Activated CD4-positive, alpha-beta T cell treated with anti-CD3 and anti-CD28 coated beads, Interleukin-2, amount 10 ng/mL, durations not matched to agents 24 days and 14 days (primary cell): ENCODE measurements around the gene UBE2F. TPM values are rescaled to one million over a fixed set of nuclear protein-coding genes. Genes with fewer than 3 reads are reported as not detected.
A peak's percentile ranks its signal among the peaks of the same experiment; 100 is the strongest.

ENCODE experiments used
- DNase-seq: peaks from one replicate; pipeline ENCODE4 v3.0.0; 2022
- H3K27ac Mint-ChIP-seq: one replicate; pipeline ENCODE4 v1.8.0; 2022; ENCODE audit warnings: mild to moderate bottlenecking, mixed read lengths
- H3K27me3 Mint-ChIP-seq: one replicate; pipeline ENCODE4 v1.8.0; 2022; ENCODE audit warnings: mixed read lengths
- H3K36me3 Mint-ChIP-seq: one replicate; pipeline ENCODE4 v1.8.0; 2022; ENCODE audit warnings: low read depth, mild to moderate bottlenecking, mixed read lengths
- H3K4me1 Mint-ChIP-seq: one replicate; pipeline ENCODE4 v1.8.0; 2021; ENCODE audit warnings: mixed read lengths
- H3K4me3 Mint-ChIP-seq: one replicate; pipeline ENCODE4 v1.8.0; 2022; ENCODE audit warnings: mild to moderate bottlenecking, moderate library complexity, mixed read lengths
- H3K9me3 Mint-ChIP-seq: one replicate; pipeline ENCODE4 v1.8.0; 2021; ENCODE audit warnings: mixed read lengths
- intact Hi-C: fragments of 100-400 bp; cut with micrococcal nuclease; formaldehyde crosslinking; loops from one replicate; pipeline ENCODE4 v1.15.1; 2023
- total RNA-seq: library from RNA; stranded (reverse); gene quantifications from 2 replicates; pipeline ENCODE4 v1.2.3, GENCODE V29; 2022

The UBE2F gene
- total RNA-seq, 1 donor from 2014 or later = 124 TPM

DNA sequence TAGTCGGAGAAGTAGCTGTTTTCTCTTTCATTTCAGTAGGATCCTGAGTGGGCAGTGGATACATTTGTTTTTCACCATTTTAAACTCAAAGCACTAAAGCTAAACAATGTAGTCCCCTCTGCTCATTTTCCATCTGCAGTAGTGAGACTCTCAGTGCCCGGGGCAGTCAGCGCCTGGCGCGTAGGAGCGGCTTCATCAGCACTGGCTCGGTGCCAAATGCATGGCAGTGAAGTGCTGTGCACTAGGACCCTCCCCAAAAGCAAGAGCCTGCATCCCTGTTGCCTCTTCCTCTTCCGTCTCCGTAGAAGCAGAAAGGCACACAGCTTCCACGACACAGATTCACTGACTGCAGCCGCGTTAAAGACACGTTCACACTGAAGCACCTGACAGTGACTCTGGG is 114.3 kb downstream of the UBE2F start:
- intact Hi-C loops = no loop called here
- DNase-seq = no peak
- Mint-ChIP-seq H3K27ac (no peak overlapping the region), H3K27me3 (no peaks in the 10 kb centered on the region), H3K9me3 (peaks cover 5% of the 10 kb centered on the region), H3K4me1 (peaks cover 6% of the 10 kb centered on the region), H3K36me3 (peaks cover 84% of the 10 kb centered on the region), H3K4me3 (no peak overlapping the region)

DNA sequence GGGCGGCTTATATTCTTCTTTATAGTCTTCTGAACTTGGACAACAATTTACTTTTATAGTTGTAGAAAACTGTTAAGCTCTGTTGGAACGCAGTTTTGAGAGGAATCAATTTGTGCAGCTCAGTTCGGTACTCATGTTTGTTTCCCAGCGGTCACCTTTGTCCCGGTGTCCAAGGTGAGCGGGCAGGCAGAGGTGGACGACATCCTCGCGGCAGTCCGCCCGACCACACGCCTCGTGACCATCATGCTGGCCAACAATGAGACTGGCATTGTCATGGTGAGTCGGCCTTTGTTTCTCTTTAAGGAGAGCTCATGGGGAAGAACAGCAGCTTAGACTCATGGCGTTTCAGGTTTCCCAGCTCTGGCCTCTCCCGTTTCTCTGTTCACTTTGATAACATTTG is 114.7 kb downstream of the UBE2F start:
- intact Hi-C loops = no loop called here
- Mint-ChIP-seq H3K27me3 (no peaks in the 10 kb centered on the region), H3K36me3 (peaks cover 83% of the 10 kb centered on the region), H3K27ac (no peak overlapping the region), H3K4me1 (peaks cover 7% of the 10 kb centered on the region), H3K9me3 (peaks cover 5% of the 10 kb centered on the region), H3K4me3 (no peak overlapping the region)
- DNase-seq = no peak

DNA sequence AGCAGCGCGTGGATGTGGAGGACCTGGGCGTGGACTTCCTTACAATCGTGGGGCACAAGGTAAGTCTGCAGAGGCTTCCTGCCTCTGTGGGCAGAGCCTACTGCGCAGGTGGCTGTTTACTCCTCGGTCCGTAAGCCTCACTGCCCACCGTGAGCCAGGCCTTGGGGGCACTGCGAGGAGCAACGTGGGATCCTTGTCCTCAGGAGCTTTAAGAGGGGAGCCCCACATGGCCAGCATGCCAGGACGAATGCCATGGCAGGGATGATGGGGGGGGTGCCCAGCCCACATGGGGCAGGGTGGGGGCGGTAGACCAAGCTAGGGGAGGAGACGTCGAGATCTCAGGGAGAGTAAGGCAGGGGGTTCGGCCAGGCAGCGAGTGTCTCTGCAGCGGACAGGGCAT is 115.3 kb downstream of the UBE2F start:
- DNase-seq = no peak
- intact Hi-C loops = no loop called here
- no peak overlapping the region for H3K4me3 Mint-ChIP-seq

DNA sequence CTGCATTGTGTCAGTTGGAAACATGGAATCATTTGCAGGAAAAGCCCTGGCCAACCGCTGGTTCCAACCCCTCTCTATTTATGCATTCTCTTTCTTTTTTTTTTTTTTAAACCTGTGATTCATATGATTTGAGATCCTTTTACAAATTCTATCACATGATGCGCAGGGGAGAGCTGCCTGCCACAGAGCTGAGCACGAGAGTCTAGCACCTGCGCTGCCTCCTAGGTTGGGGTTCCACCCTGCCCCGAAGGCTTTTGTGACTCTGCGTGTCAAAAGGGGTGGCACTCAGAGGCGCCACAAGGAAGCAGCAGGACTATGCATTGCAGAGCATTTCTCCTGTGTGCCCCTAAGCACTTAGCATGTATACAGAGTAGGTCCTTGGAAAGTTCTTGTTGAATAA is 116.0 kb downstream of the UBE2F start:
- Mint-ChIP-seq H3K36me3 (peaks cover 81% of the 10 kb centered on the region), H3K27ac (no peak overlapping the region), H3K9me3 (peaks cover 5% of the 10 kb centered on the region), H3K4me1 (peaks cover 13% of the 10 kb centered on the region), H3K4me3 (no peak overlapping the region), H3K27me3 (no peaks in the 10 kb centered on the region)
- DNase-seq = no peak
- intact Hi-C loops = no loop called here

More for the DNA sequence above, 115.3 kb downstream of the UBE2F start:
- H3K27me3 Mint-ChIP-seq = no peaks in the 10 kb centered on the region
- H3K4me1 Mint-ChIP-seq = peaks cover 11% of the 10 kb centered on the region
- H3K27ac Mint-ChIP-seq = no peak overlapping the region
- H3K9me3 Mint-ChIP-seq = peaks cover 5% of the 10 kb centered on the region
- peaks cover 82% of the 10 kb centered on the region for H3K36me3 Mint-ChIP-seq

GRCh38 chr2:238083919-238084318 is 117.1 kb downstream of the UBE2F start:
- Mint-ChIP-seq H3K27me3 (no peaks in the 10 kb centered on the region), H3K9me3 (peaks cover 5% of the 10 kb centered on the region), H3K4me3 (no peak overlapping the region), H3K4me1 (peaks cover 13% of the 10 kb centered on the region), H3K36me3 (peaks cover 77% of the 10 kb centered on the region), H3K27ac (no peak overlapping the region)
- intact Hi-C loops = no loop called here
- no peak for DNase-seq

GRCh38 chr2:238084761-238085160 is 117.9 kb downstream of the UBE2F start:
- no peaks in the 10 kb centered on the region for H3K27me3 Mint-ChIP-seq
- H3K36me3 Mint-ChIP-seq = peaks cover 76% of the 10 kb centered on the region
- peaks cover 12% of the 10 kb centered on the region for H3K4me1 Mint-ChIP-seq
- no peak overlapping the region for H3K4me3 Mint-ChIP-seq
- no peak for DNase-seq
- intact Hi-C loops = no loop called here
- peaks cover 3% of the 10 kb centered on the region for H3K9me3 Mint-ChIP-seq
- no peak overlapping the region for H3K27ac Mint-ChIP-seq

DNA sequence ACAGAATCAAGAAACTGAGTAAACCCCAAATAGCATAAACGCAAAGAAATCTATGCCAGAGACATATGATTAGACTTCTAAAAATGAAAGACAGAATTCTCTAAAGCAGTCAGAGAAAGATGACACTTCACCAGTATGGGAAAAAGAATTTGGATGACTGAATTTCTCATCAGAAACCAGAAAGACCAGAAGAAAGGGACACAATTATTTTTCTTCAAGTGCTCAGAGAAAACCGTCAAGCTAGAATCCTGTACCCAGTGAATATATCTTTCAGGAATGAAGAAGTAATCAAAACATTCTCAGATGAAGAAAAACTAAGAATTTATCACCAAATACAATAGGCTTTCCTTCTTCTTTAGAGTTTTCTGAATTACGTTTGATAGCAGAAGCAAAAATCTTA is 119.1 kb downstream of the UBE2F start:
- Mint-ChIP-seq H3K4me1 (peaks cover 9% of the 10 kb centered on the region), H3K9me3 (no peaks in the 10 kb centered on the region), H3K36me3 (peaks cover 70% of the 10 kb centered on the region), H3K27me3 (no peaks in the 10 kb centered on the region), H3K27ac (no peak overlapping the region), H3K4me3 (no peak overlapping the region)
- DNase-seq = no peak
- intact Hi-C loops = no loop called here

DNA sequence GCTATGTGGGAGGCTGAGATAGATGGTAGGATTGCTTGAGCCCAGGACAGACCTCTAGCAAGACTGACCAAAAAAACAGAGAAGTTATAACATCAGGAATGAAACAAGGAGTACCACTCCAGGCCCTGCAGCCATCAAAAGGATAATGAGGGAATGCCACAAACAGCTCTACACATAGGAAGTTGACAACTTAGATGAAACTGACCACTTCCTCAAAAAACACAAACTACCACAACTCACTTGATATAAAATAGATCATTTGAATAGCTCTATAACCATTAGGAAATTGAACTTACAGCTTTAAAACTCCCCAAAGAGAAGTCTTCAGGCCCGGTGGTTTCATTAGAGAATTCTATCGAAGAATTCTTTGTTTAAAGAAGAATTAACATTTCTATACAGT is 120.4 kb downstream of the UBE2F start:
- peaks cover 62% of the 10 kb centered on the region for H3K36me3 Mint-ChIP-seq
- H3K27ac Mint-ChIP-seq = peak overlapping the region; percentile 20
- H3K27me3 Mint-ChIP-seq = no peaks in the 10 kb centered on the region
- no peak for DNase-seq
- no peaks in the 10 kb centered on the region for H3K9me3 Mint-ChIP-seq
- H3K4me1 Mint-ChIP-seq = peaks cover 9% of the 10 kb centered on the region
- intact Hi-C loops = no loop called here
- H3K4me3 Mint-ChIP-seq = no peak overlapping the region

GRCh38 chr2:238090887-238091286 is 124.1 kb downstream of the UBE2F start:
- intact Hi-C loops = no loop called here
- Mint-ChIP-seq H3K4me1 (peaks cover 9% of the 10 kb centered on the region), H3K27me3 (no peaks in the 10 kb centered on the region), H3K27ac (no peak overlapping the region), H3K9me3 (no peaks in the 10 kb centered on the region), H3K4me3 (no peak overlapping the region), H3K36me3 (peaks cover 47% of the 10 kb centered on the region)
- no peak for DNase-seq

DNA sequence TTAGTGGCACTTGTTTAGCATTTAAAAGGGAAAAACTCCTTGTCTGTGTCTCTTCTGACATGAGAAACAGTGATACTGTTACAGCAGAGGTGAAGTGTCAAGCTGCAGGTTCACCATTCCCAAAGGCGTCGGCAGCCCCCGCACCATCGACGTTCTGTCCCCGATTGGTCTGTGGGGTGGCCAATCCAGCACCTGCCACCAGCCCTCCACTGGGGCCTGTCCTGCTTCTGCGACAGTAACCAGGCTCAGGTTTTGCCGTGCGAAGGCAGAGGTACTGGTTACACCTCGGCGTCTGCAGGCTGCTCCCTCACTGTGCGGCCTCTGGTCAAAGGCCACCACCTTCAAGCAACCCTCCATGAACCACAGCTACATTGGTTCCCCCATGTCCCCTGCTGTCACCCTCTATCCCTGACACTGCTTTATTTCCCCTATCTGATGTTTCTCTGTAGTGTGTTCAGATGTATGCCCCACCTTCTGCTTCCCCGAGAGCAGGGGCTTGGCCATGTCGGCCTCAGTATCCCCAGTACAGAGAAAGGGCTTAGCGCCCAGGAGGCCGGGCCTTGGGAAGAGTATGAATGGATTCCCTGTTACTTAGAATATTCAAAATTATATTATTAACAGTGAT is 124.7 kb downstream of the UBE2F start:
- intact Hi-C loops = no loop called here
- Mint-ChIP-seq H3K4me3 (no peak overlapping the region), H3K27ac (no peak overlapping the region), H3K4me1 (peaks cover 7% of the 10 kb centered on the region), H3K9me3 (no peaks in the 10 kb centered on the region), H3K36me3 (peaks cover 46% of the 10 kb centered on the region), H3K27me3 (no peaks in the 10 kb centered on the region)
- no peak for DNase-seq

Other genes with a start within 250 kb of the UBE2F start
- 0.42 and 0.57 TPM in 2 replicates for gene RBM44, start 168.2 kb upstream of the UBE2F start, total RNA-seq
- gene RAMP1, start 107.4 kb upstream of the UBE2F start, total RNA-seq = 17.6 TPM in 2 replicates
- 109 TPM in 2 replicates for gene SCLY, start 94.0 kb downstream of the UBE2F start, total RNA-seq
- 0.07 and 0.26 TPM in 2 replicates for gene ESPNL, start 133.3 kb downstream of the UBE2F start, total RNA-seq
- gene KLHL30, start 171.7 kb downstream of the UBE2F start, total RNA-seq = not detected in 2 replicates
- gene ERFE, start 192.0 kb downstream of the UBE2F start, total RNA-seq = 0.24 and 0.37 TPM in 2 replicates
- 74.4 and 77.4 TPM in 2 replicates for gene ILKAP, start 236.7 kb downstream of the UBE2F start, total RNA-seq